ENCODE results near the gene SCTR.
A peak's percentile ranks its signal among the peaks of the same experiment; 100 is the strongest.

SCTR gene

GRCh38 chr2:119416299-119416923 is 107.9 kb downstream of the SCTR start:
- TF ChIP-seq RARB (CRISPR knock-in tag; IDR thresholded peaks at IDR 0.05) (no peak), ESRRG (CRISPR knock-in tag; IDR thresholded peaks at IDR 0.05) (no peak), ZC3H10 (CRISPR knock-in tag; IDR thresholded peaks at IDR 0.05) (no peak), TOX (CRISPR knock-in tag; IDR thresholded peaks at IDR 0.05; ENCODE audit: borderline replicate concordance) (no peak), TSHZ2 (CRISPR knock-in tag; IDR thresholded peaks at IDR 0.05) (no peak), ZNF565 (CRISPR knock-in tag; conservative IDR thresholded peaks at IDR 0.05; ENCODE audit: low read depth) (no peak), PPARA (CRISPR knock-in tag; IDR thresholded peaks at IDR 0.05; ENCODE audit: borderline replicate concordance) (no peak), CSDC2 (CRISPR knock-in tag; IDR thresholded peaks at IDR 0.05) (no peak), CREB5 (CRISPR knock-in tag; IDR thresholded peaks at IDR 0.05; ENCODE audit: low read depth) (no peak), SNAI2 (CRISPR knock-in tag; IDR thresholded peaks at IDR 0.05) (no peak), ZFP3 (CRISPR knock-in tag; IDR thresholded peaks at IDR 0.05) (no peak), GLIS3 (CRISPR knock-in tag; IDR thresholded peaks at IDR 0.05) (no peak), ZNF8 (CRISPR knock-in tag; IDR thresholded peaks at IDR 0.05) (no peak), ZNF70 (CRISPR knock-in tag; IDR thresholded peaks at IDR 0.05) (no peak), ARNTL (CRISPR knock-in tag; IDR thresholded peaks at IDR 0.05; ENCODE audit: borderline replicate concordance, low read depth) (no peak)
- no peak for ATAC-seq

GRCh38 chr2:119415630-119416029 is 108.7 kb downstream of the SCTR start:
- ATAC-seq: no peak
- no peak for TF ChIP-seq CREB5 (CRISPR knock-in tag; IDR thresholded peaks at IDR 0.05; ENCODE audit: low read depth)
- TF ChIP-seq OSR1 (CRISPR knock-in tag; IDR thresholded peaks at IDR 0.05): no peak
- TF ChIP-seq TOX (CRISPR knock-in tag; IDR thresholded peaks at IDR 0.05; ENCODE audit: borderline replicate concordance): no peak

GRCh38 chr2:119414894-119415293 is 109.4 kb downstream of the SCTR start:
- ATAC-seq: no peak
- TF ChIP-seq TCF4 (CRISPR knock-in tag; IDR thresholded peaks at IDR 0.05; ENCODE audit: borderline replicate concordance): no peak

GRCh38 chr2:119409506-119409905 is 114.8 kb downstream of the SCTR start:
- ATAC-seq: no peak
- TF ChIP-seq OSR1 (CRISPR knock-in tag; IDR thresholded peaks at IDR 0.05) (no peak), CSRNP3 (CRISPR knock-in tag; IDR thresholded peaks at IDR 0.05) (no peak)

- TF ChIP-seq ISL1 (CRISPR knock-in tag; IDR thresholded peaks at IDR 0.05) (no peak), OSR1 (CRISPR knock-in tag; IDR thresholded peaks at IDR 0.05) (no peak), ESRRG (CRISPR knock-in tag; IDR thresholded peaks at IDR 0.05) (no peak)
- ATAC-seq: peak; percentile 43
These were observed 116.1 kb downstream of the SCTR start for GRCh38 chr2:119408221-119408619.

All from SK-N-SH treated with all-trans-retinoic acid at 6 μM for 48 hours (cell line).